Keratinocyte (primary cell): ENCODE data around the gene RABGEF1.
"Not testable (repeated sequence)": the region's sequence is repeated elsewhere in the genome, so short reads cannot be mapped to it uniquely, and the experiment has no call there.

Source experiments
- CTCF ChIP-seq, 3 experiments: IDR thresholded peaks in 1 of 3; conservative IDR thresholded peaks in 1 of 3; optimal IDR thresholded peaks in 1 of 3; 2 replicates in 2 of 3; 3 replicates in 1 of 3; pipeline versions ENCODE3 to v1.5.1; 2011; ENCODE audit warnings: low read length in 3 of 3, mild to moderate bottlenecking in 3 of 3, moderate library complexity in 2 of 3, control low read depth in 1 of 3, inconsistent platforms in 1 of 3; ENCODE audit not compliant: insufficient read depth in 2 of 3; ENCODE audit errors: extremely low read depth in 1 of 3
- EZH2 ChIP-seq: IDR thresholded peaks from one replicate; pipeline ENCODE4 v1.6.1; 2012; ENCODE audit warnings: inconsistent platforms, mild to moderate bottlenecking, low read length, moderate library complexity

- TF ChIP-seq CTCF (optimal IDR thresholded peaks at IDR 0.05 in 1 of 3, IDR thresholded peaks at IDR 0.05 in 1 of 3, conservative IDR thresholded peaks at IDR 0.05 in 1 of 3; ENCODE audit: extremely low read depth in 1 of 3, insufficient read depth in 2 of 3, low read length in 3 of 3); EZH2: not testable (repeated sequence)
Observed at GRCh38 chr7:66817208-66817795, 76.8 kb downstream of the RABGEF1 start.
